Stimulated activated CD8-positive, alpha-beta memory T cell treated with anti-CD3 and anti-CD28 coated beads, Interleukin-2, amount 100 ng/mL, for 1 hour (primary cell): Measurements from ENCODE around the gene CCL2.

Experiments
- DNase-seq, 2 donors: peaks; one replicate each; pipeline ENCODE4 v3.0.0-alpha.2; 2020; ENCODE audit warnings: low read depth in 2 of 2

Gene CCL2

DNA sequence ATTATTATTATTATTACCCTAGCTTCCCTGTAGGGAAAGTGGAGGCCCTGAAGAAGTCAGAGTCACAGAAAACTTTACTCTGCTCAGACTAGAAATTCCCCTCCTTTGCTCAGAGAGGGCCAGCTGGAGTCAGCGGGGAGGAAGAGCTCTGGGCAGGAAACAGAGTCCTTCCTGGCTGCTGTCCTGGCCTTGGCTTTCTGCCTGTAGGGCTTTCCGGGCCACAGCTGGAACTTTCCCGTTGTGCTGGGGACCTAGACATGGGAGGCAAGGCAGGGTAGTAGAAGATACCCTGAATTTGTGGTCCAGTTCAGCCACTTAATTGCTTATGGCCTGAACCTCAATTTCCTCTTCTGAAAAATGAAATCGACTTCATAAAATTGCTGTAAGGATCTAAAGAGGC lies 14.0 kb upstream of the CCL2 start:
- no peak for DNase-seq

DNA sequence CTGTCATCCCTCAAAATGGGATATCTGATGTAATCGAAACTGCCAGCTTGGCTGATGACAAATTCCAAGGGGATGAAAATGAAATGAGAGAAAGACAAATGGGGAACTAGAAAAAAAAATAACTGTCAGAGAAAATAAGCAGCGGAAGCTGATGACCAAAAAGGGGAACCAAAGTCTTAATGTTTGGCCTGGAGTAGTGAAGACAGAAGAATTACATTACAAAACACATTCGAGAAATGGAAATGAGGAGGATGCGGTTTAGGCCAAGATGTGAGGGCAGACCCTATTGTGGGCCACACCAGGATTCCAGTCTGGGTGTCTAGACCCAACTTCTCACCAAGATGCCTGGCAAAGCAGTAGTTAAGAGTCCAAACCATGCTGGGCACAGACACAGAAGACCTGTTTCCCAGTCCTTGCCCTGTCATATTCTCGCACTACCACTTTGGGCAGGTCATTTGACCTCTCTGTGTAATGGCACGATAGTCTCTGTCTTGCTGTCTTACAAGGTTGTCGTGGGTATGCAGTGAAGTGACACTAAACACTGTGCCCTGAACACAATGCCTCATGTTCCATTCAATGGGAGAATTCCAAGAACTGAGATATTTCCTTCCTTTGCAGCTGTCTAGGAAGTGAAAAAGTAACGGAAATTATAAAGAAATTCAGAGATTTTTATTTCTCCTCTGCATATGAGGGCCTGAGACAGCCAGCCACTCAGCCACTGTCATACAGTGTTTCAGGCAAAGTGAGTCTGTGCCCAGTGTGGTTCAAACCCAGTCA lies 12.3 kb upstream of the CCL2 start:
- DNase-seq = no peak

DNA sequence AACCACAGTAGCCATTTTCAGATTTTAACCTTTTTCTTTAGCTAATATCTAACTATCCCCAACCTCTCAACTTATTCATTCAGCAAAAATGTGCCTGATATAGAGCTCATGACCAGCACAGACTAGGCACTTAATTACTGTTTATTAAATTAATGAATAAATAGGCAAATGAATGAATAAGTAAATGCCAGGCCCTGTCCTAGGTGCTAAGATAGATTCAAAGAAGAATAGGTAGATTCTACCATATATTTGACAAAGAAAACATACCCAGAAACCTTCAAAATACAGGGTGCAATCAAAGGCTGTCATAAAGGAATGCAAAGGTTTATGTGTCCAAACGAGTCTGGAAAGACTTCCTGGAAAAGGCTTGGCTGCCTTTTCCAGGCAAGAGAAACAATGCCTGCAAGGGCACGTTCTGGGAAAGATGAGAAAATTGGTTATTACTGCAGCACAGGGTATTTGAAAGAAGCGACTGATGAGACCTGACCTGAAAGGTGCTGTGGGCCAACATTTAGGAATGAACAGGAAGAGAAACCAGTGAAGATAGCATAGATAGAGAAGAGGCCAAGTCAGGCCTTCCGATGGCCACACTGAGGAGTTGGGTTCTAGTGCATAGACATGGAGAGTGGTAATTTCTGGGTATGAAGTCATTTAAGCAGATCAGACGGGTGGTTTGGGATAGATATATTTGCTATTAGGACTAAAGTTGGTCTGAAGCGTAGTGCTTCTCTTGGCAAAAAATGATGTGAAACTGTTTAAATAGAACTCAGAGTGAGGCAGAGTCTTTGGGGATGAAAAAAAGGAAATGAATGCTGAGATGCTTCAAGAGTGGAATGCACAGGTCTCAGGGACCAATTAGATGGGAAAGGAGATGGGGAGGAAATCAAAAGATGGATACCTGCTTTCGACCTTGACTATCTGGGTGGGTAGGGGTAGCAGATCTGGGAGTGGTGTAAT lies 11.4 kb upstream of the CCL2 start:
- DNase-seq = no peak

DNA sequence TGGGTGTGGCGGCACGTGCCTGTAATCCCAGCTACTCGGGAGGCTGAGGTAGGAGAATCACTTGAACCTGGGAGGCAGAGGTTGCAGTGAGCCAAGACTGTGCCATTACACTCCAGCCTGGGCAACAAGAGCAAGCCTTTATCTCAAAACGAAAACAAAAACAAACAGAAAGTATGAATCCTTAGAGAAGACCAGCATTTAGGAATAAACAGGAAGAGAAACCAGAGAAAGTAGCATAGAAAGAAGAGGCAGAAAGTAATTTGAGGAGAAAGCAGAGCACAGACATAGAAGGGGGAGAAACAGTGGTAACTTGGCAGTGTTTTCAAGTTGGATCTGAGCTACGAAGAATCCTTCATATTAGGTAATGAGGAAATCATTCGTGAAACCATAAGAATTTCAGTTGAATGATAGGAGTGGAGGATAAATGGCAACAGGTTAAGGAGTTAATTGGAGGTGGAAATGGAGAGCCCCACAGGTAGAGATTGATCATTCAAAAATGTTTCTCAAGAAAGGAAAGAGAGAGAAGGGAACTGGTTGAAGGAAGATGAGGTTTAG lies 9.7 kb upstream of the CCL2 start:
- no peak for DNase-seq

DNA sequence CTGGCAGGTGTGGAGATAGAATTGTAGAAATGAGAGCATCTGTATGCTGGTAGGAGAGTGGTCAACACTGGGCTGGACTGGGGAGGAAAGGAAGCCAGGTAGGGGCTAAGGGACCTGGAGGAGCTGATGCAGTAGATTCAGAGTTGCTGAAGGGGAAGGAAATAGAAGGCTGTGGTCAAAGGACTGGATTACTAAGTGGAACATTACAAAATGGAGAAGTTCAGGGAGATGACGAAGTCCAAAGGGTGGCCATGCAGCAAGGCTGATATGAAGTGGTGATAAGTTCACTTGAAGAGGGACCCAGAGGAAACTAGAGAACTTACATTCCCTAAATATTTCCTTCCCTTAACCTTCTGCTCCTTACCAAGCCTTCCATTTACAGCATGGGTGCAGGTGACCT lies 8.6 kb upstream of the CCL2 start:
- DNase-seq = no peak

DNA sequence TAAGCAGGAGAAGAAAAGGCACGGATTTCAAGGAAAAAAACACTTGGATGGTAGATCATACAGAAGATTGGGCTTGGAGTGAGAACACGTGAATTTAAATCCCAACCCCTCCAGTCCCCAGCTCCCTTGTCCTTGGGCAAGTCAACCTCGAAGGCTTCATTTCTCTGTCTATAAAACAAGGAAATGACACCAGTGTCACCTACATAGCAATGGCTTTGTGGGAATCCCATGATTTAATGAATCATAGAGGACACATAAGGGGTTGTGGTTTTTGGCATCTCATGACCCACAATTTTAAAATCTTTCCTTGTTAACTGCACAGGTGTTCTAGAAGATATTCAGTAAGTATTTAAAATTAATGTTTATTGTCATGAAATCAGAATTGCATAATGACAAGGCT lies 8.2 kb upstream of the CCL2 start:
- no peak for DNase-seq

DNA sequence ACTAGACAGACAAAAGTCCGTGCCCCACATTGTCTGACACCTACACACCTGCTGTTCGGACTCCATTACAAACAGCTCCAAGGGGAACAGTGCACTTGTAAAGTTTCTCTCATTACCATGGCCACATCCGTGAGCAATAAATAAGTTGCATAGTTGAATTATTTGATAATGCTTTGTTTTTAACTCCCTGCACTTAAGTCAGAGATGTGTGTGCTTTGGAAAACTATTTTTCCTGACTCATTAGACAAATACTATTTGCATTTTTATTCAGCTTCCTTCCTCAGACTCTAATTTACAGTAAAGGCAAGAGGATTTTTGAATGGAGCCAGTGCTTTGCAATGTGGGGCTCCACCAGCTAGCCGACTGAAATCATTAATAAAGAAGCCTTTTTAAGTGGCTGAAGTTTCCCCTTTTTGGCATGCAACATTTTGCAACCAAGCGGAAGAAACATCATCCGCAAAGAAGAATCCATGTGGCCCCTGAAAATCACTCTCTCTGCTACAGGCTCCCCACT lies 6.5 kb upstream of the CCL2 start:
- DNase-seq = no peak

DNA sequence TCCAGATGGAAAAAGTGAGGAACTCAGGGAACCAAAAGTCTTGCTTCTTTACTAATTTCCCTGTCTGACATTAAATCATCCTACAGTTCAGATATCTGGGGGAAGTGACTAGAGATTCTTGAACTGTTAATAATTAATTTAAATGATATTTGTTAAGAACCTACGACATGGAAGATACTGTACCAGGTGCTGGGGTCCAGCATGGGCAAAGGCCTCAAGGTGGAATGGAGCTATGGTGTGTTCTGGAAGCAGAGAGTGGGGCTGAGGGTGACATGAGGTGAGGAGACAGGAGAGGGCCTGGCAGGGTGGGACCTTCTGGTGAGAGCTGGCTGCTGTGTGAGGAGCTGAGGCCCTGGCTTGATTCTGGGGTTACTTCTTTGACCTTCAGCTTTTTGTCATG lies 6.0 kb upstream of the CCL2 start:
- DNase-seq = no peak

DNA sequence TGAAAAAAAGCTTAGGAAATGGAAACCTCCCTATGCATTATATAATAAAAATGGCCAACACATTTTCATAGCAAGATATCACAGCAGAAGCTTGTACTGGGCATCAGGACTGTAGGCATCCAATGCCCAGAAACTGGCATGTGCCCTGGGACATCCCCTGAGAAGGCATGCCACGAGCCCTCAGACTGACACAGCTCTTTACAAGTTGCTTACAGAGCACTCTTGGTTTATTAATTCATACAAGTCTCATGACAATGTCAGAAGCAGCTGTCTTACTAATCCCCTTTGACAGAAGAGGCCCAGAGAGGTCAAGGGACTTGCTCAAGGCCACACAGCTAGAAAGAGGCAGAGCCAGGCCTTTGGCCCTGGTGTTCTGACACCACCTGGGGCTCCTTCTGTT lies 5.6 kb upstream of the CCL2 start:
- DNase-seq = no peak

DNA sequence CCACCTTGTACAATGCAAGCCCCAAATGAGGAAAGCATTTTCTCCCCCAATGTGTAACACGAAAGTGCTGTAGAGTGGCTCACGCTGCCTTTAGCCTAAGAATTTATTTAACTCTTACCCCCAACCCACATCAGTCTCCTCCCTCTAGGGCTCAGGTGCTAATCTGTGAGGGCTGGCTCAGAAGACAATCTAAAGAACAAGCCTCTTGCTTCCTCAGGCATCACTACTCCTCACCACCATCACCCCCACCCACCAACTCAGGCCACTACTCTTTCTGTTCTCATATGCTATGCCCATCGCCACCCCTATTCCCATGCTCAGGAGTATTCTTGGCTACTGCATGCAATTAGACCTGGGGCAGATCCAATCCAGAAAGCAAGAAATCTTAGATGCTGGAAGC lies 3.9 kb upstream of the CCL2 start:
- DNase-seq = no peak

DNA sequence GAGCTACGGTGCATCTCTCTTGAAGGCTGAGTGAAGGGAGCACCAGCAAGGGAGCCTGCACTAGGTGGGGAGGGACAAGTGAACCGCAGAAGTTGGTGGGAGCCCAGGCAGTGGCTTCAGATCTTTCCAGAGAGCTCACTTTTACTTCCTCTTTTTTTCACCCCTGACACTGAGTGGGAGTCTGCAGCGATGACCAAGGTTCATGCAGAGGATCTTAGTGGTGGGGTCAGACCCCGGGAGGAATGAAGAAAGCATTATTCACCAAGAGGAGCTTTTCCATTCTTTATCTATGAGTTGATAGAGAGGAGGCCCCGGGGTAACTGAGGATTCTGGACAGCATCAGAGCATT lies 3.0 kb upstream of the CCL2 start:
- no peak for DNase-seq

DNA sequence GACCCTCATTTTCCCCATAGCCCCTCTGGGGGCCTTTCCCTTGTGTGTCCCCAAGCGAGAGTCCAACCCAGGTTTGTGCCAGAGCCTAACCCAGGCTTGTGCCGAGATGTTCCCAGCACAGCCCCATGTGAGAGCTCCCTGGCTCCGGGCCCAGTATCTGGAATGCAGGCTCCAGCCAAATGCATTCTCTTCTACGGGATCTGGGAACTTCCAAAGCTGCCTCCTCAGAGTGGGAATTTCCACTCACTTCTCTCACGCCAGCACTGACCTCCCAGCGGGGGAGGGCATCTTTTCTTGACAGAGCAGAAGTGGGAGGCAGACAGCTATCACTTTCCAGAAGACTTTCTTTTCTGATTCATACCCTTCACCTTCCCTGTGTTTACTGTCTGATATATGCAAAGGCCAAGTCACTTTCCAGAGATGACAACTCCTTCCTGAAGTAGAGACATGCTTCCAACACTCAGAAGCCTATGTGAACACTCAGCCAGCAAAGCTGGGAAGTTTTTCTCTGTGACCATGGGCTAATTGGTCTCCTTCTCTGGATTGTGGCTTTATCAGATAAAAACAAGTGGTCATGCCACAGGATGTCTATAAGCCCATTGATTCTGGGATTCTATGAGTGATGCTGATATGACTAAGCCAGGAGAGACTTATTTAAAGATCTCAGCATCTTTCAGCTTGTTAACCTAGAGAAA lies 2.5 kb upstream of the CCL2 start:
- DNase-seq = no peak

DNA sequence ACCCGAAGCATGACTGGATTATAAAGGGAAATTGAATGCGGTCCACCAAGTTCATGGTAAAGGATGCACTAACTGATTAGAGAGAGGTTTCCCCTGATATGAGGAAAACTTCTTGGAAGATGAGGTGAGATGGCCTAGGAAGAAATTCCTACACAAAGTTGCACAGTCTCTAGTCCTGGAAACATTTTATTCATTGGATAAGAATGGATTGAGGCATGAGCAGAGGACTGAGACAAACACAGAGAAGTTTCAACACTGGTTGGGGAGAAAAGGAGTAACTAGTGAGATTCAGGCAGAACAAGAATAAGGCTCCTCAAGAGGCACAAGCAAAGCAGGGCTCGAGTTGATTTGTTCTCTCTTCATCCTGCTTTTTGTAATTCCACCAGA lies 2.0 kb upstream of the CCL2 start:
- DNase-seq = no peak

DNA sequence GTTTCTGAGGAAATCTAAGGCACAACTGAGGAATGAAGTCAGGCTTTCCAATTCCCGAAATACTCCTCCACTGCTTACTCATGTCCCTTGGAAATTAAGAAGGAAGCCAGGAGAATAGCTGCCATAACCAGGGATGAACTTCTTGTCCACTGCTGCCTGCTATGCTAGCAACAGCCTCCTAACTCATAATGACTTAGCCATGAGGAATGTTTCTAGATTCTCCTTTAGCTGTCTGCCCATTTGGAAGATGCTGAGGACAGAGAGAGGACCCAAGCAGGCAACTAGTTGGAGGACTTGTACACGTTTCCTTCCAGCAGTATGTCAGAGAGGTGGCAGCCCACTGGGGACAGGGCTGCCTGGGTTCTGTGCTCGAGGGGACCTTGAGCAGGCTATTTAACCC lies 939 bp upstream of the CCL2 start:
- DNase-seq = no peak

DNA sequence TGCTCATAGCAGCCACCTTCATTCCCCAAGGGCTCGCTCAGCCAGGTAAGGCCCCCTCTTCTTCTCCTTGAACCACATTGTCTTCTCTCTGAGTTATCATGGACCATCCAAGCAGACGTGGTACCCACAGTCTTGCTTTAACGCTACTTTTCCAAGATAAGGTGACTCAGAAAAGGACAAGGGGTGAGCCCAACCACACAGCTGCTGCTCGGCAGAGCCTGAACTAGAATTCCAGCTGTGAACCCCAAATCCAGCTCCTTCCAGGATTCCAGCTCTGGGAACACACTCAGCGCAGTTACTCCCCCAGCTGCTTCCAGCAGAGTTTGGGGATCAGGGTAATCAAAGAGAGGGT lies 272 bp downstream of the CCL2 start:
- no peak for DNase-seq

DNA sequence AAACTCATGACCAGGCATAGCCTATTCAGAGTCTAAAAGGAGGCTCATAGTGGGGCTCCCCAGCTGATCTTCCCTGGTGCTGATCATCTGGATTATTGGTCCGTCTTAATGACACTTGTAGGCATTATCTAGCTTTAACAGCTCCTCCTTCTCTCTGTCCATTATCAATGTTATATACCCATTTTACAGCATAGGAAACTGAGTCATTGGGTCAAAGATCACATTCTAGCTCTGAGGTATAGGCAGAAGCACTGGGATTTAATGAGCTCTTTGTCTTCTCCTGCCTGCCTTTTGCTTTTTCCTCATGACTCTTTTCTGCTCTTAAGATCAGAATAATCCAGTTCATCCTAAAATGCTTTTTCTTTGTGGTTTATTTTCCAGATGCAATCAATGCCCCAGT lies 756 bp downstream of the CCL2 start:
- DNase-seq = no peak

DNA sequence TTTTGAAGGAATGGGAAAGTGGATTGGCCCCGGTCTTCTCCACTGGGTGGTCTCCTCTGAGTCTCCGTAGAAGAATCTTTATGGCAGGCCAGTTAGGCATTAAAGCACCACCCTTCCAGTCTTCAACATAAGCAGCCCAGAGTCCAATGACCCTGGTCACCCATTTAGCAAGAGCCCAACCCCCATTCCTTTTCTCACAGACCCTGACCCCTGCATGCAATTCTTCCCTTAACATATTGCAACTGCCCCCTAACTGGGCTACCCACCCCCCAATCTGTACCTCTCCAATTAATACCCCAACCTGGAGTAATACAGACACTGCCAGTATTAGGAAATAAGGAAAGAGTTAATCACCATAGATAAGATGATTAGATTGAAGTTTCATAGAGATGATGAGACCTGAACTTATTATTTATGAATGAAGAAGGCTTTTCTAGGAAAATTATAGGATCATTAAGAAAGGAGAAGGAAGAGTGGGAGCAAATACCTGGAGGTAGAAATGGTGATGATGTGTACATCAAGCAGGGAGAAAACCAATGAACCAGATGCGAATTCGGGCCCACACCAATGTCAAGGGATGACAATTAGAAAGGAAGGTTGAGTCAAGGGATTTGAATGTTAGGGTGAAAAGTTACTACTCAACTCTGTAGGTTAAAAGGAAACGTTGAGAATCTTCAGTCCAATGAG lies 2.4 kb downstream of the CCL2 start:
- DNase-seq = no peak

DNA sequence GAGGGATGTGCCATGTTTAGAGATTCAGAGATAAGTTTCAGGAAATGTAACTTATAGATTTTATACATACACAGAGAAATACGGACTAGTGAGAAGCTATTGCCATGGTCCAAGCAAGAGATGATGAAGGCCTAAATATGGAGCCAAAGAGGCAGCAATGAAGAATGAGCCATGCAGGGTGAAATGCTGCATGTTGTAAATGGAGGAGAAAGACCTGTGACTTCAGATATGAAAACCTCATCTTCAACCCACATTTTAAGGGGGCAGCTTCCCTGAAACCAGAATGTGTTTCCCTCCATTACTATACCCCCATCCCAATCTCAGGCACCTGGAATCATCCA lies 2.9 kb downstream of the CCL2 start:
- no peak for DNase-seq

DNA sequence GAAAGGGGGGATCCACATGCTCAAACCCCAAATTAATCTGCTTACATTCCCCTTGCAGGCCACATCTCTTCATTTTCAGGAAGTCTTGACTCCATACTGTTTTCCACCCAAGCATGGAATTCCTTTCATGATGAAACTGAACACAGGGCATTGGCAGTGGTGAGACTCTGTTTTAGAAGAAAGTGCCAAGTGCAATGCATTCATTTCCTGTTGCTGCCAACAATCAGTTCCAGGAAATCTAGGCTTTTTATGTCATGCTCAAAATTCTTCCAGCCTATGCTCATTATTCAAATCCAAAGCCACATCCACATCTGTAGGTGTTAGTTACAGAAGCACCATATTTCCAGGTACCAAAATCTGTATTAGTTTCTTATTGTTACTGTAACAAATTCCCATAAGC lies 4.1 kb downstream of the CCL2 start:
- DNase-seq = no peak

DNA sequence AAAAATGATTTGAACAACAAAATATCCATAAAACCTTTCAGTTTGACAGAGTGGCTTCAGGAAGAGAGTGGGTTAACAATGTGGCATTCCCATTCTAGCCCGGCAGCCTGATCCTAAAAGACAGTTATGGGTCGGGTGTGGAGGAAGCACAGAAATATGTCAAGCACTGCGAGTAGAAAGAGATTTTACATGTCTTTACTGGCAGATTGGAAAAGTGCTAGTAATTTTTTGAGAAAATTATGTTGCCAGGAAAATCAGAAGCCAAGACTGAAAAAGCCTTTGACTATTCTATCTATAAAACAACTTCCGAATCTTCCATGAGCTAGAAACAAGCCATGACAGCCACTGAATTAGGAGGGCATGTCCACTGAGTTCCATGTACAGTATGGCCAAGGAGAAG lies 5.8 kb downstream of the CCL2 start:
- no peak for DNase-seq

DNA sequence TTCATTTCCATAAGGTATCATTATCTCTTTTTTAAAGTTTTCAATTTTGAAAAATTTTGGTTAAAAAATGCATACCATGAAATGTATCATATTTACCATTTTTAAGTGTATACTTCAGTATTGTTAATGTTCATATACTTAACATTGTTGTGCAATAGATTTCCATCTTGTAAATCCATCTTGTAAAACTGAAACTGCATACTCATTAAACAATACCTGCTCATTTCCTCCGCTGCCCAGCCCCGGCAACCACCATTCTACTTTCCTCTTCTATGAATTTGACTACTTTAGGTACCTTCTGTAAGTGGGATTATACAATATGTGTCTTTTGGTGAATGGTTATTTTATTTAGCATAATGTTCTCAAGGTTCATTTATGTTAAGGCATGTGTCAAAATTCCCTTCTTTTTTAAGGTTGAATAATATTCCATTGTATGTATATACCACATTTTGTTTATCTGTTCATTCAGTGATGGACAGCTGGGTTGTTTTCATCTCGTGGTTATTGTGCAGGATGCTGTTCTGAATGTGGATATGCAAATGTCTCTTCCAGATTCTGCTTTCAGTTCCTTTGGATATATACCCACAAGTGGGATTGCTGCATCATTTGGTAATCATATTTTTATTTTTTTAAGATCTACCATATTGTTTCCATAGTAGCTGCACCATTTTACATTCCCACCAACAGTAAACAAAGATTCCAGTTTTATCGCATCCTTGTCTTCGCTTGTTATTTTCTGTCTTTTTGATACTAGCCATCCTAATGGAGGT lies 6.7 kb downstream of the CCL2 start:
- no peak for DNase-seq
